Right lobe of liver (tissue), 6 donors: ENCODE data around the gene ZNF565. TPM values are rescaled to one million over a fixed set of nuclear protein-coding genes. Genes with fewer than 3 reads are reported as not detected.
A peak's percentile ranks its signal among the peaks of the same experiment; 100 is the strongest.

ENCODE experiments used
- ATAC-seq, 4 donors: fragments of 200-7000 bp; cut with Tn5 transposase; one replicate each; pipeline ENCODE4 v1.9.1; 2020; ENCODE audit warnings: mild to moderate bottlenecking in 4 of 4, moderate library complexity in 4 of 4
- DNase-seq, 3 donors: peaks; one replicate each; pipeline ENCODE4 v3.0.0-alpha.2; 2020
- H3K27ac ChIP-seq, 3 donors: fragments of 200-600 bp; one replicate each; pipeline ENCODE4 v1.8.0; 2022
- H3K27me3 ChIP-seq, 2 donors: fragments of 200-600 bp; one replicate each; pipeline ENCODE4 v1.8.0; 2022
- H3K36me3 ChIP-seq, 4 donors: fragments of 200-600 bp; sonication (generic) in 1 of 4; one replicate each; pipeline versions ENCODE4 v1.5.1 to v1.8.0; 2017 to 2022; ENCODE audit warnings: control low read depth in 1 of 4
- H3K4me1 ChIP-seq, 4 donors: fragments of 200-600 bp; sonication (generic) in 1 of 4; one replicate each; pipeline versions ENCODE4 v1.5.1 to v1.8.0; 2017 to 2022; ENCODE audit warnings: control low read depth in 1 of 4
- H3K4me3 ChIP-seq, 3 donors: fragments of 200-600 bp; one replicate each; pipeline ENCODE4 v1.8.0; 2022
- H3K9me3 ChIP-seq, 4 donors: fragments of 200-600 bp; sonication (generic) in 1 of 4; one replicate each; pipeline versions ENCODE4 v1.5.1 to v1.8.0; 2017 to 2022; ENCODE audit warnings: control low read depth in 1 of 4
- POLR2A ChIP-seq: fragments of 450-650 bp; IDR thresholded peaks from one replicate; pipeline ENCODE4 v1.6.1; 2017; ENCODE audit warnings: antibody characterized with exemption, mild to moderate bottlenecking
- WGBS: methylation state at CpG from one replicate; pipeline ENCODE4 v1.1.6; 2018; ENCODE audit warnings: low coverage, low lambda C conversion rate; ENCODE audit not compliant: insufficient coverage; ENCODE audit errors: missing lambda C conversion rate; 5-methylcytosine and 5-hydroxymethylcytosine counted together
- intact Hi-C, 2 donors: fragments of 100-400 bp; cut with DNase I; formaldehyde crosslinking; loops; one replicate each; pipeline versions ENCODE4 v1.11.2 to v1.14.1; 2022
- total RNA-seq, 6 experiments: library from RNA; depleted of rRNA in 2 of 6; stranded (reverse); fragments of >200 nt in 2 of 6; fragmentation: NEBNext Ultra II Directional in 3 of 6; extraction: Animal tissue kit (Norgen Biotek cat#: 25700) in 3 of 6; gene quantifications; one replicate each; pipeline versions ENCODE4 v1.1.0 to v1.2.4, GENCODE V29; 2016 to 2023
- TF ChIP-seq, protein P1 (sequence below), 4 donors: fragments of 200-600 bp in 3 of 4; fragments of 450-650 bp in 1 of 4; IDR thresholded peaks; one replicate each; pipeline versions ENCODE4 v1.5.1 to v1.8.0; 2016 to 2022; ENCODE audit warnings: antibody characterized with exemption in 4 of 4, mild to moderate bottlenecking in 2 of 4
- donor health status: DM: no; HTN: yes; CAD: no.
- donor health status: DM: no; HTN: no; CAD: no.
- donor health status: DM: no; HTN: no; CAD: no.
- donor health status: DM: no; HTN: yes; CAD: no.
- donor health status: DM: no; HTN: yes; CAD: no.

The ZNF565 gene
- total RNA-seq, 6 experiments from 2014 or later, result 0.37 to 3.6 (median 2.2) TPM

- no peak for TF ChIP-seq POLR2A
- TF ChIP-seq, protein P1, sequence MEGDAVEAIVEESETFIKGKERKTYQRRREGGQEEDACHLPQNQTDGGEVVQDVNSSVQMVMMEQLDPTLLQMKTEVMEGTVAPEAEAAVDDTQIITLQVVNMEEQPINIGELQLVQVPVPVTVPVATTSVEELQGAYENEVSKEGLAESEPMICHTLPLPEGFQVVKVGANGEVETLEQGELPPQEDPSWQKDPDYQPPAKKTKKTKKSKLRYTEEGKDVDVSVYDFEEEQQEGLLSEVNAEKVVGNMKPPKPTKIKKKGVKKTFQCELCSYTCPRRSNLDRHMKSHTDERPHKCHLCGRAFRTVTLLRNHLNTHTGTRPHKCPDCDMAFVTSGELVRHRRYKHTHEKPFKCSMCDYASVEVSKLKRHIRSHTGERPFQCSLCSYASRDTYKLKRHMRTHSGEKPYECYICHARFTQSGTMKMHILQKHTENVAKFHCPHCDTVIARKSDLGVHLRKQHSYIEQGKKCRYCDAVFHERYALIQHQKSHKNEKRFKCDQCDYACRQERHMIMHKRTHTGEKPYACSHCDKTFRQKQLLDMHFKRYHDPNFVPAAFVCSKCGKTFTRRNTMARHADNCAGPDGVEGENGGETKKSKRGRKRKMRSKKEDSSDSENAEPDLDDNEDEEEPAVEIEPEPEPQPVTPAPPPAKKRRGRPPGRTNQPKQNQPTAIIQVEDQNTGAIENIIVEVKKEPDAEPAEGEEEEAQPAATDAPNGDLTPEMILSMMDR (IDR thresholded peaks at IDR 0.05), result no peak
- no peaks in the 10 kb centered on the region for H3K4me1 ChIP-seq
- ATAC-seq (no peak), DNase-seq (peak in 1 of 3 donors; percentile 9)
- peaks cover 0 to 21% (median 12%) of the 10 kb centered on the region in 4 donors for H3K36me3 ChIP-seq
- 96% methylated on average over 7 of the region's 10 CpGs for WGBS
- intact Hi-C loops, result no loop called here
- H3K27ac ChIP-seq, result peak overlapping the region in 1 of 3 donors; percentile 64
- no peaks in the 10 kb centered on the region for H3K27me3 ChIP-seq
- H3K4me3 ChIP-seq, result no peak overlapping the region
- no peaks in the 10 kb centered on the region for H3K9me3 ChIP-seq
Measured at GRCh38 chr19:36153126-36153525, 61.3 kb downstream of the ZNF565 start.

GRCh38 chr19:36152352-36153091 lies 61.9 kb downstream of the ZNF565 start, which contains the start of gene COX7A1:
Gene COX7A1, minus strand, starts transcription at chr19:36152447. Its CDS starts 40 bp downstream, at chr19:36152407.
- Histone ChIP-seq H3K4me1 (no peaks in the 10 kb centered on the region), H3K4me3 (peak within 1 kb of the TSS; percentile 26 to 33 (median 27)), H3K27me3 (no peaks in the 10 kb centered on the region), H3K36me3 (peaks cover 0 to 28% (median 15%) of the 10 kb centered on the region in 4 donors), H3K9me3 (no peaks in the 10 kb centered on the region), H3K27ac (peak within 1 kb of the TSS; percentile 57 to 73 (median 64))
- 65% methylated on average over 23 of the region's 40 CpGs for WGBS
- DNase-seq, result peak; percentile 42 to 64 (median 59)
- ATAC-seq, result peak; percentile 69 to 84 (median 76)
- intact Hi-C loops, result no loop called here
- TF ChIP-seq, protein P1 (IDR thresholded peaks at IDR 0.05), result no peak
- no peak for TF ChIP-seq POLR2A

DNA sequence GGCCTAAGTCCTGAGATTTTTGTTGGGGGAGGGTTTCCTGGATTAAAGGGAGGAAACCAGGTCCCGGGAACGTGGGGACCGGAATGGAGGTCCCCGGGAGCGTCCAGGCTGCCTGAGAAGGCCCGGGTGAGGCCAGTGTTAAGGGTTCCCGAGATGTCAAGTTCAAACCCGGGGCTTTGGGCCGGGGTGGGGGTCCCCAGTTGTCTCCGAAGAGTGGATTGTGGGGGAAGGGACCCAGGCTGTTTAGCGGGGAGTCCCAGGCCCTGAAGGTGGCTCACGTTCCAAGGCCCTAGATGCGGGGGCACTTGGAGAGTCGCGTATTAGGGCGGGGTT lies 62.5 kb downstream of the ZNF565 start:
- H3K9me3 ChIP-seq, result no peaks in the 10 kb centered on the region
- TF ChIP-seq, protein P1 (IDR thresholded peaks at IDR 0.05), result no peak
- no peak for TF ChIP-seq POLR2A
- H3K27ac ChIP-seq, result peak overlapping the region; percentile 57 to 73 (median 64)
- H3K27me3 ChIP-seq, result no peaks in the 10 kb centered on the region
- ATAC-seq, result peak; percentile 9 to 21 (median 17)
- intact Hi-C loops, result no loop called here
- no peaks in the 10 kb centered on the region for H3K4me1 ChIP-seq
- no peak for DNase-seq
- peaks cover 0 to 32% (median 17%) of the 10 kb centered on the region in 4 donors for H3K36me3 ChIP-seq
- H3K4me3 ChIP-seq, result peak overlapping the region; percentile 26 to 33 (median 27)
- 100% methylated on average over 1 of the region's 16 CpGs for WGBS

- Histone ChIP-seq H3K4me1 (no peaks in the 10 kb centered on the region), H3K9me3 (no peaks in the 10 kb centered on the region), H3K4me3 (peak overlapping the region in 2 of 3 donors; percentile 26 to 33), H3K27ac (peak overlapping the region; percentile 57 to 73 (median 64)), H3K36me3 (peaks cover 0 to 38% (median 22%) of the 10 kb centered on the region in 4 donors), H3K27me3 (no peaks in the 10 kb centered on the region)
- peak; percentile 45 to 56 (median 48) for ATAC-seq
- intact Hi-C loops, result no loop called here
- DNase-seq, result peak in 1 of 3 donors; percentile 50
- no peak for TF ChIP-seq POLR2A
- TF ChIP-seq, protein P1 (IDR thresholded peaks at IDR 0.05), result no peak
- 72% methylated on average over 23 of the region's 47 CpGs for WGBS
Measured at GRCh38 chr19:36151144-36152018, 63.1 kb downstream of the ZNF565 start.
